Fibroblast of villous mesenchyme (primary cell): ENCODE measurements around the gene MORN5. TPM values are rescaled to one million over a fixed set of nuclear protein-coding genes. Genes with fewer than 3 reads are reported as not detected.

Experiments used
- DNase-seq: peaks from one replicate; pipeline ENCODE4 v3.0.0-alpha.2; 2010; ENCODE audit warnings: low read depth
- H3K4me3 ChIP-seq: 2 replicates; pipeline ENCODE4 v1.5.1; 2011; ENCODE audit warnings: low read depth, mild to moderate bottlenecking, low read length
- total RNA-seq: library from RNA; depleted of rRNA; stranded (reverse); fragments of >200 nt; gene quantifications from 2 replicates; pipeline ENCODE4 v1.2.3, GENCODE V29; 2012
- TF ChIP-seq, protein P1 (sequence below): IDR thresholded peaks from 2 replicates; pipeline ENCODE4 v1.5.1; 2012; ENCODE audit warnings: low read depth, mild to moderate bottlenecking, low read length; ENCODE audit not compliant: insufficient read depth

The MORN5 gene
- total RNA-seq, 1 donor, result not detected

GRCh38 chr9:122135529-122135859, 24.2 kb upstream of the MORN5 start:
- no peak for DNase-seq
- no peak overlapping the region for H3K4me3 ChIP-seq
- TF ChIP-seq, protein P1, sequence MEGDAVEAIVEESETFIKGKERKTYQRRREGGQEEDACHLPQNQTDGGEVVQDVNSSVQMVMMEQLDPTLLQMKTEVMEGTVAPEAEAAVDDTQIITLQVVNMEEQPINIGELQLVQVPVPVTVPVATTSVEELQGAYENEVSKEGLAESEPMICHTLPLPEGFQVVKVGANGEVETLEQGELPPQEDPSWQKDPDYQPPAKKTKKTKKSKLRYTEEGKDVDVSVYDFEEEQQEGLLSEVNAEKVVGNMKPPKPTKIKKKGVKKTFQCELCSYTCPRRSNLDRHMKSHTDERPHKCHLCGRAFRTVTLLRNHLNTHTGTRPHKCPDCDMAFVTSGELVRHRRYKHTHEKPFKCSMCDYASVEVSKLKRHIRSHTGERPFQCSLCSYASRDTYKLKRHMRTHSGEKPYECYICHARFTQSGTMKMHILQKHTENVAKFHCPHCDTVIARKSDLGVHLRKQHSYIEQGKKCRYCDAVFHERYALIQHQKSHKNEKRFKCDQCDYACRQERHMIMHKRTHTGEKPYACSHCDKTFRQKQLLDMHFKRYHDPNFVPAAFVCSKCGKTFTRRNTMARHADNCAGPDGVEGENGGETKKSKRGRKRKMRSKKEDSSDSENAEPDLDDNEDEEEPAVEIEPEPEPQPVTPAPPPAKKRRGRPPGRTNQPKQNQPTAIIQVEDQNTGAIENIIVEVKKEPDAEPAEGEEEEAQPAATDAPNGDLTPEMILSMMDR, result no peak

DNA sequence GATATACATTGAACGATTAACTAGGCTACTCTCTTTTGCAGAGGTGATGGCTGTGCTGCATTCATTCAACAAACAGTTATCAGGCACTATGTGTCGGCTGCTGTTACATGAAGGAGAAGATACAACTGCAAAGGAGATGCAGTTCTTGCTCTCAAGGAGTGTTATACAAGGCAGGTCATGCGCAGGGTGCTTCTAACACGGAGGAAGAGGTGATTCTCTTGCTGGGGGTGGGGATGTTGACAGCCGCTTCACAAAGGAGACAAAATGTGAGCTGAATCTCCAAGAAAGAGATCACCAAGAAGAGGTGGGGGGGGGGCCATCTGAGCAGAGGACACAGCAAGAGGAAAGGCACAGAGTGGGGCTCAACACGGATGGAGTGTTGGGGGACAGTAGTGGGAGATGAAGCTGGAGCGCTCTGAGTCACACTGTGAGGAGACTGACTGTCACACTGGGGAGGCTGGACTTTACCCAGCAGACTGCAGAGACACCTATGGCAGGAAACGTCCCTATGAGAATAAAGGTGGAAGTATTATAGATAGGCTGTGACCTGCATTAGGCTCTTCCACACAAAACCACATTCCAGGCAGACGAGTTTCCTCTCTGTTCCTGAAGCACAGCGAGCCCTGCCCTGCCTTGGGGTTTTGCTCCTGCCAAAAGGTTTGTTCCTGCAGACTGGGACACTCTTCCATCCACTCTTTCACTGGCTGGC, 21.0 kb upstream of the MORN5 start:
- TF ChIP-seq, protein P1, result no peak
- no peak overlapping the region for H3K4me3 ChIP-seq
- no peak for DNase-seq

GRCh38 chr9:122140368-122141193, 19.1 kb upstream of the MORN5 start:
- H3K4me3 ChIP-seq, result no peak overlapping the region
- TF ChIP-seq, protein P1, result no peak
- DNase-seq, result no peak

GRCh38 chr9:122141671-122142070, 18.0 kb upstream of the MORN5 start:
- TF ChIP-seq, protein P1, result no peak
- DNase-seq, result no peak
- H3K4me3 ChIP-seq, result no peak overlapping the region

GRCh38 chr9:122143296-122143695, 16.4 kb upstream of the MORN5 start:
- no peak overlapping the region for H3K4me3 ChIP-seq
- no peak for DNase-seq
- TF ChIP-seq, protein P1, result no peak

DNA sequence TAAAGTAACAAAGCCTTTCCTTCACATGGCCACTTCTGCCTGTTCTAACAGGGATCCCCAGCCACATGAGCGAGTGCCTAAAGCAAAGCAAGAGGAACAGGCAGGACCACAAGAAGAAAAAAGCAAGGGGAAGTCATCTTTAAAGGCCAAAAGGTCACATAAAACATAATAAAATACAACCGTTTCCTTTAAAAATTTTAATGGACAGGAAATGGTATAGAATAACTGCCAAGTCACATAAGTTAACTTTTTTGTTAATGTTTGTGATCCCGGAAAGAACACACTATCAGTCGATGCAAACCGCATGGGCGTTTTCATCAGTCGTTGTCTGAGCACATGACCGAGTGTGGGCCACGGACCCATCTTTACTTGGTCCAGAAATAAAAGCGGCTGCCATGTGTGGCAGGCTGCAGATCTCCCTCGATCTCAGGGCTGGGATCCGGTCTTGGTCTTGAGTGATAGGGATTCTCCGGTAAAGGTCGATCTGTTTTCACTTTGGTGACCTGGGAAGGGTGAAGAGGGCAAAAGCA, 15.8 kb upstream of the MORN5 start:
- TF ChIP-seq, protein P1, result no peak
- H3K4me3 ChIP-seq, result no peak overlapping the region
- no peak for DNase-seq
